Activated CD4-positive, alpha-beta T cell treated with anti-CD3 and anti-CD28 coated beads, Interleukin-2, amount 10 ng/mL, durations not matched to agents 7 days and 5 days (primary cell): ENCODE data around the gene EMID1. TPM values are rescaled to one million over a fixed set of nuclear protein-coding genes. Genes with fewer than 3 reads are reported as not detected.
"Not testable (repeated sequence)": the region's sequence is repeated elsewhere in the genome, so short reads cannot be mapped to it uniquely, and the experiment has no call there.

Experiments
- CTCF ChIA-PET: fragments of 350-600 bp; sonication (Branson Sonifier 250); formaldehyde crosslinking; loops from one replicate; lab custom pipeline; 2021; ENCODE audit warnings: antibody characterized with exemption; lab: Charles Lee
- POLR2A ChIA-PET: fragments of 350-600 bp; sonication (Branson Sonifier 250); formaldehyde crosslinking; loops from one replicate; lab custom pipeline; 2021; ENCODE audit warnings: antibody characterized with exemption; lab: Charles Lee
- DNase-seq: peaks from one replicate; pipeline ENCODE4 v3.0.0-alpha.2; 2020
- H3K27ac Mint-ChIP-seq: one replicate; pipeline ENCODE4 v1.8.0; 2021; ENCODE audit warnings: mild to moderate bottlenecking, moderate library complexity, mixed read lengths
- H3K27me3 Mint-ChIP-seq: one replicate; pipeline ENCODE4 v1.8.0; 2021; ENCODE audit warnings: mixed read lengths
- H3K36me3 Mint-ChIP-seq: one replicate; pipeline ENCODE4 v1.8.0; 2021; ENCODE audit warnings: low read depth, mixed read lengths
- H3K4me1 Mint-ChIP-seq: one replicate; pipeline ENCODE4 v1.8.0; 2021; ENCODE audit warnings: mixed read lengths
- H3K4me3 Mint-ChIP-seq: one replicate; pipeline ENCODE4 v1.8.0; 2021; ENCODE audit warnings: mild to moderate bottlenecking, moderate library complexity, mixed read lengths
- H3K9me3 Mint-ChIP-seq: one replicate; pipeline ENCODE4 v1.8.0; 2021; ENCODE audit warnings: mixed read lengths
- total RNA-seq, 2 experiments: library from RNA; stranded (reverse); gene quantifications; one replicate each; pipeline ENCODE4 v1.2.3, GENCODE V29; 2021

EMID1 gene
- total RNA-seq, 2 experiments from 2014 or later = not detected

- DNase-seq = no peak
- H3K4me3 Mint-ChIP-seq = no peak overlapping the region
- POLR2A ChIA-PET = no interaction called here
- no peak overlapping the region for H3K27ac Mint-ChIP-seq
- H3K4me1 Mint-ChIP-seq = no peaks in the 10 kb centered on the region
- no peaks in the 10 kb centered on the region for H3K9me3 Mint-ChIP-seq
- no peaks in the 10 kb centered on the region for H3K36me3 Mint-ChIP-seq
- no peaks in the 10 kb centered on the region for H3K27me3 Mint-ChIP-seq
- CTCF ChIA-PET = no interaction called here
These were observed 11.4 kb downstream of the EMID1 start for GRCh38 chr22:29216873-29217666.

- ChIA-PET CTCF (no interaction called here), POLR2A (no interaction called here)
- Mint-ChIP-seq H3K27me3 (no peaks in the 10 kb centered on the region), H3K36me3 (no peaks in the 10 kb centered on the region), H3K27ac (no peak overlapping the region), H3K4me3 (no peak overlapping the region), H3K4me1 (no peaks in the 10 kb centered on the region), H3K9me3 (no peaks in the 10 kb centered on the region)
- DNase-seq = no peak
These were observed 12.4 kb downstream of the EMID1 start for GRCh38 chr22:29217827-29218757.

GRCh38 chr22:29218758-29219408, 13.2 kb downstream of the EMID1 start:
- H3K27ac Mint-ChIP-seq = no peak overlapping the region
- no peaks in the 10 kb centered on the region for H3K9me3 Mint-ChIP-seq
- CTCF ChIA-PET = no interaction called here
- no peaks in the 10 kb centered on the region for H3K36me3 Mint-ChIP-seq
- H3K4me3 Mint-ChIP-seq = no peak overlapping the region
- no peaks in the 10 kb centered on the region for H3K4me1 Mint-ChIP-seq
- POLR2A ChIA-PET = no interaction called here
- DNase-seq = no peak
- H3K27me3 Mint-ChIP-seq = no peaks in the 10 kb centered on the region

DNA sequence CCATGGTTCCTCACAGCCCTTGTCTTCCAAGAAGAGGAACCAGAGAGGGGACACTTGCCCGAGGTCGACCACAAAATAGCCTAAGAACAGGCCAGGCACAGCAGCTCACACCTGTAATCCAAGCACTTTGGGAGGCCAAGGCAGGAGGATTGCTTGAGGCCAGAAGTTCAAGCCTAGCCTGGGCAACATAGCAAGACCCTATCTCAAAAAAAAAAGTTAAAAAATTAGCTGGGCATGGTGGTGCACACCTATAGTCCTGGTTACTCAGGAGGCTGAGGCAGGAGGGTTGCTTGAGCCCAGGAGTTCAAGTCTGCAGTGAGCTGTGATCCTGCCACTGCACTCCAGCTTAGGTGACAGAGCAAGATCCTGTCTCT, 13.7 kb downstream of the EMID1 start:
- POLR2A ChIA-PET, H3K36me3 Mint-ChIP-seq, CTCF ChIA-PET, H3K4me3 Mint-ChIP-seq, H3K9me3 Mint-ChIP-seq, H3K4me1 Mint-ChIP-seq, DNase-seq, H3K27ac Mint-ChIP-seq, H3K27me3 Mint-ChIP-seq: not testable (repeated sequence)

GRCh38 chr22:29219881-29220670, 14.4 kb downstream of the EMID1 start:
- no peaks in the 10 kb centered on the region for H3K9me3 Mint-ChIP-seq
- ChIA-PET POLR2A (no interaction called here), CTCF (no interaction called here)
- no peak overlapping the region for H3K27ac Mint-ChIP-seq
- no peaks in the 10 kb centered on the region for H3K27me3 Mint-ChIP-seq
- H3K4me1 Mint-ChIP-seq = no peaks in the 10 kb centered on the region
- no peak for DNase-seq
- no peak overlapping the region for H3K4me3 Mint-ChIP-seq
- no peaks in the 10 kb centered on the region for H3K36me3 Mint-ChIP-seq

GRCh38 chr22:29224121-29224858, 18.6 kb downstream of the EMID1 start:
- Mint-ChIP-seq H3K27me3 (no peaks in the 10 kb centered on the region), H3K9me3 (no peaks in the 10 kb centered on the region), H3K4me3 (no peak overlapping the region), H3K36me3 (no peaks in the 10 kb centered on the region), H3K4me1 (no peaks in the 10 kb centered on the region), H3K27ac (no peak overlapping the region)
- CTCF ChIA-PET = interaction anchor here (1.3 kb wide), 1 partner anchor 107 kb away, joined by 3 read pairs; no protein-coding TSS in a partner anchor
- no peak for DNase-seq
- POLR2A ChIA-PET = no interaction called here

DNA sequence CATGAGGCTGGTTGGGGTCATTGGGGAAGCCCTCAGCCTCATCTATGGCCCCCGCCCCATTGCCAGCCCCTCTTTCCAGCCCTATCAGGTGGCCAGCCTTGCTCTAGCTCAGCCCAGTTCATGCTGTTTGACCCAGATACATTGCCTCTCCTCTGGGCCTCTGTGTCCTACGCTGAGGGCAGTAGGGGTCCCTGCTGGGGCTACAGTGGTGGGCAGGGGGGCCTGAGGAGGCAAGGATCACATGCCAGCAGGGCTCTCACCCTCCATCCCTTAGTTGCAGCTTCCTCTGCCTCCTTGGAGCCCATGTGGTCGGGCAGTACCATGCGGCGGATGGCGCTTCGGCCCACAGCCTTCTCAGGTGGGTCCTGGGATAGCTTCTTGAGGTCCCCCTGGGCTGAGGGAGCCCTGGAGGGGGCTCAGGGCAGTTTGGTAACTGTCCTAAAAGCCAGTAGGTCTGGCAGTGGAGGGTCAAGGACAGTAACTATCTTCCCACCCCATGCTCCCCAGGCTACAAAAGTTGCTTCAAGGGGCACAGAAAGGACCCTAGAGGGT, 19.2 kb downstream of the EMID1 start:
- POLR2A ChIA-PET = no interaction called here
- Mint-ChIP-seq H3K4me1 (no peaks in the 10 kb centered on the region), H3K36me3 (no peaks in the 10 kb centered on the region), H3K9me3 (no peaks in the 10 kb centered on the region), H3K4me3 (no peak overlapping the region), H3K27me3 (no peaks in the 10 kb centered on the region), H3K27ac (no peak overlapping the region)
- CTCF ChIA-PET = interaction anchor here (1.3 kb wide), 2 partner anchors 21 to 108 kb away, joined by 3 read pairs; no protein-coding TSS in a partner anchor
- DNase-seq = no peak

DNA sequence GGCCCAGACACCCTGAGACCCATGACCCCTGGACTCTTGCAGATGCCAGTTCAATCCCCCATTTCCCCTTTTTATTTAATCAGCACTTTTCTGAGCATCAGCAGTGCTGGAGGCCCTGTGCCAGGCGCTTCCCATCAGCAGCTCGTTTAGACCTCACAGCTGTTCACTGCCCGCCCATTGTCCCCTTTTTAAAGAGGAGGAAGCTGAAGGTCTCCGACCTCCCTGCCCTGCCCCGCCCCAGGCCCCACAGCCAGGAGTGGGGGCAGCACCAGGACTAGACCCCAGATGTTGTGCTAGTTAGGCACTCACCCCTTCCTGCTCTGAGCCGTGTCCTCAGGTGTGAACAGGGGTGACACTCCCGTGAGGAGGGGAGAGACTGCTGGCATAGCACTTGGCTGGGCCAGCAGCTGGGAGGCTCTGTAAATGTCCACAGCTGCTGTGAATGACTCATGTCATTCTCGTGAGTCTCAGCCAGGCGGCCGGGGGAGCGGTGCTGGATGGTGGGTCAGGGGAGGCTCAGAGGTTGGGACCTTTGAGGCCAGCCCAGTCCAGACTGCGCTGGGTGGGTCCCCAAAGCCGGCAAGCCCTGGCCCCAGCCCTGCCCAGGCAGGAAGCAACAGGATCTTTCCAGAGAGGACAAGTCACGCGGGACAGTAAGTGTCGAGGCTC, 19.9 kb downstream of the EMID1 start:
- ChIA-PET CTCF (interaction anchor here (1.3 kb wide), 1 partner anchor 20 kb away, joined by 3 read pairs; no protein-coding TSS in a partner anchor), POLR2A (no interaction called here)
- Mint-ChIP-seq H3K9me3 (no peaks in the 10 kb centered on the region), H3K27me3 (no peaks in the 10 kb centered on the region), H3K4me3 (no peak overlapping the region), H3K4me1 (no peaks in the 10 kb centered on the region), H3K27ac (no peak overlapping the region), H3K36me3 (no peaks in the 10 kb centered on the region)
- no peak for DNase-seq

DNA sequence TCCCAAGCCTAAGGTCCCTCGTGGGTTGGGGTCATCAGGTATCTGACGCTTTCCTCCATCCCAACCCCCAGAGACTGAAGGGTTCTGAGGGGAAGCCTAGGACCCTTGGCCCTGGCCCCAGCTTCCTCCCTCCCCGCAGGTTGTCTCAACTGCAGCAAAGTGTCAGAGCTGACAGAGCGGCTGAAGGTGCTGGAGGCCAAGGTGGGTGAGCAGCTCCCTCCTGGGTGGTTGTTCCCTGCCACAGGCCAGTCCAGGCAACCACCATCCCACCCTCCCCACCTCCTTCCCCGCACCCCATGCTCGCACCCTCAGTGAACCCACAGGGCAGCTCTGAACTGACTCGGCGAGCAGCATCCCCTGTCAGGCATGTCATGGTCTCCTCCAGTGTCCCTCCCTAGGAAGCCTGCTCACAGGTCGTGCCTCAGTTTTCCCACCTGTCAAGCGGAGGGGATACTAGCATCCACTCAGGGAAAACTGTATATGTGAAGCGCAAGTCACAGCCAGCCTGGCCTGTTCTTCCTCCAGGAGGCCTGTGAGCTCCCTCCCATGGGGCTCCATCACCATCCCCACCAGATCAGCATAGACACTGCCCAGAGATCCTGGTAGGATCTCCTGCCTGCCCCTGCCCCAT, 20.8 kb downstream of the EMID1 start:
- Mint-ChIP-seq H3K36me3 (no peaks in the 10 kb centered on the region), H3K27me3 (no peaks in the 10 kb centered on the region), H3K4me1 (no peaks in the 10 kb centered on the region), H3K4me3 (no peak overlapping the region), H3K9me3 (no peaks in the 10 kb centered on the region), H3K27ac (no peak overlapping the region)
- CTCF ChIA-PET = interaction anchor here (0.6 to 0.7 kb wide), 4 partner anchors 17 to 520 kb away, joined by 3 to 6 read pairs (median 4); no protein-coding TSS in a partner anchor
- no peak for DNase-seq
- POLR2A ChIA-PET = interaction anchor here (0.6 kb wide), 1 partner anchor 517 kb away, joined by 5 read pairs; no protein-coding TSS in a partner anchor

- no peaks in the 10 kb centered on the region for H3K4me1 Mint-ChIP-seq
- no peak for DNase-seq
- peaks cover 4% of the 10 kb centered on the region for H3K9me3 Mint-ChIP-seq
- H3K27ac Mint-ChIP-seq = no peak overlapping the region
- ChIA-PET CTCF (no interaction called here), POLR2A (no interaction called here)
- H3K27me3 Mint-ChIP-seq = peaks cover 2% of the 10 kb centered on the region
- no peaks in the 10 kb centered on the region for H3K36me3 Mint-ChIP-seq
- no peak overlapping the region for H3K4me3 Mint-ChIP-seq
These were observed 25.5 kb downstream of the EMID1 start for GRCh38 chr22:29230972-29231875.
